RKO (cell line): ENCODE results near the gene PTK7.
"Not testable (repeated sequence)": the region's sequence is repeated elsewhere in the genome, so short reads cannot be mapped to it uniquely, and the experiment has no call there.

Experiments used
- DNase-seq: peaks from one replicate; pipeline ENCODE4 v3.0.0-alpha.2; 2016; ENCODE audit warnings: low spot score

Gene PTK7

GRCh38 chr6:43119482-43119881, 43.4 kb downstream of the PTK7 start:
- no peak for DNase-seq

DNA sequence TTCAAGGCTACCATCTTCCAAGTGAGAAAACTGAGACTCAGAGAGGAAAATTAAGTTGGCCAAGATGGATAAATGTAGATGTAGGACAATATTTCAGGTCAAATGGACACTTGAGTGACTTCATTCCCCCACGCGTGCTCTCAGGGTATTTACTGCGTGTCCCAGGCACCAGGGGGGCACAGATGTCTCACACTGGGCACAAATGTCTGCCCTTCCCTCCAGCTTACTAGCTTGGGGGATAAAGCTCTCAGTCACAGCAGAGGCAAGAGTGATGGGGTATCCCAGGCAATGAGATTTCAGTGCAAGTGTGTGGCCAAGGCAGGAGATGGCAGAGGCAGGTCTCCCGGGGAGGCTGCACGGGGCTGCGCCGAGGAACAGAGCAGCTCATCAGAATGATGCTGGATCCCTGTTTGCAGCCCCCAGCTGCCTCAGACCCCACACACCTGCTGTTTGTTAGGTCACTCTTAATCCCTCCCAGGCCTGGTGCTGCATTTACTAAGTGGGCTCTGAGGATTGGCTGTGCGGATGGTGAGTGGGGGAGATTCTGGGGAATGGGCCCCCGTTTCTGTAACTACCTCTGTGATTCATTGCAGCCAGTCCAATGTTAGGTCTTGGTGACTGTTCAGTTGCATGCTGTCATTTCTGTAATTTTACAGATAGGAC, 44.1 kb downstream of the PTK7 start:
- no peak for DNase-seq

GRCh38 chr6:43120944-43121913, 45.1 kb downstream of the PTK7 start:
- DNase-seq: peak; percentile 39

GRCh38 chr6:43122146-43122545, 46.0 kb downstream of the PTK7 start:
- DNase-seq: no peak

DNA sequence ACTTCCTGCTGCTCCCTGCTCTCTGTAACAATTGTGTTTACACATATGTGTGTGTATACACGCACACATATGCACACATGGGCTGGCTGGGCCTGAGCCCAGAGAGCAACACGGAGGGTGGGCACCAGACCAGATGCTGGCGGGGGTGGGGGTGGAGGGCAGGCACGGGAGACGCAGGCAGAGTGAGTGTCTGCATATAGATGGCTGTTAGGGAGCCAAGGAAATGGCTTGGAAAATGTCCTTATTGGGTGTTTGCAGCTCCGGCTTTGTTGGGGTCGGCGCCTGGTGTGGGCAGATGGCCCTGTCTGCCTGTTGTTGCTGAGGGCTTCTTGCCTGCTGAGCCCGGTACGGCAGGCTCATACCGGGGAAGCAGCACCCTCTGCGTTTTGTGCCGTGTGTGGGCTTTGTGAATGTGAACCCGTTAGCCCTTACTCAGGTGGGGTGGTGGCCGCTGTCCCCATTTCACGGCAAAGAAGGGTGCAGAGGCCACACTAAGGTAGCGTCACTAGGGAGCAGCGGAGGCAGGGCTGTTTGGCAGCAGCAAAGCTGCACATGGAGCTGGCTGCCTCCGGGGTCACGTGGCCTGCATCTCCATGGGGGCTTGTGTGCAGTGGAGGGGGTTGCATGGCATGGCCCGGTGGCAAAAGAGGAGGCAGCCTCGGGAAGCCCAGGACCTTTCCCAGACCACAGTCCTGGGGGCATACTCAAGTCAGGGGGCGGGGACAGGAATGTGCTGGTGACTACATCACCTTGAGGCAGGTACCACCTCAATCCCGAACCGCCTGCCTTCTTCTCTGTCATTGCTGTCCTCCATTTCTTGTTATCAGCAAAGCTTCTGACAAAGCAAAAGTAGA, 47.6 kb downstream of the PTK7 start:
- no peak for DNase-seq

GRCh38 chr6:43124481-43124880, 48.4 kb downstream of the PTK7 start:
- DNase-seq: no peak

GRCh38 chr6:43125119-43125518, 49.0 kb downstream of the PTK7 start:
- DNase-seq: no peak

GRCh38 chr6:43125555-43125954, 49.4 kb downstream of the PTK7 start:
- no peak for DNase-seq

GRCh38 chr6:43127180-43127579, 51.1 kb downstream of the PTK7 start:
- no peak for DNase-seq

GRCh38 chr6:43127877-43128276, 51.8 kb downstream of the PTK7 start:
- DNase-seq: no peak

DNA sequence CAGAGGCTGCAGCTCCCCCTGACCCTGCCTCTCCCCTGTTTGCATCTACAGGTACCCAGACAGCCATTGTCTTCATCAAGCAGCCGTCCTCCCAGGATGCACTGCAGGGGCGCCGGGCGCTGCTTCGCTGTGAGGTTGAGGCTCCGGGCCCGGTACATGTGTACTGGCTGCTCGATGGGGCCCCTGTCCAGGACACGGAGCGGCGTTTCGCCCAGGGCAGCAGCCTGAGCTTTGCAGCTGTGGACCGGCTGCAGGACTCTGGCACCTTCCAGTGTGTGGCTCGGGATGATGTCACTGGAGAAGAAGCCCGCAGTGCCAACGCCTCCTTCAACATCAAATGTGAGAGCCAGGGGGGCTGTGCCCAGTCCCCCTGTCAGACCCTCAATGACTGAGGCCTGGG, 52.8 kb downstream of the PTK7 start:
- no peak for DNase-seq

DNA sequence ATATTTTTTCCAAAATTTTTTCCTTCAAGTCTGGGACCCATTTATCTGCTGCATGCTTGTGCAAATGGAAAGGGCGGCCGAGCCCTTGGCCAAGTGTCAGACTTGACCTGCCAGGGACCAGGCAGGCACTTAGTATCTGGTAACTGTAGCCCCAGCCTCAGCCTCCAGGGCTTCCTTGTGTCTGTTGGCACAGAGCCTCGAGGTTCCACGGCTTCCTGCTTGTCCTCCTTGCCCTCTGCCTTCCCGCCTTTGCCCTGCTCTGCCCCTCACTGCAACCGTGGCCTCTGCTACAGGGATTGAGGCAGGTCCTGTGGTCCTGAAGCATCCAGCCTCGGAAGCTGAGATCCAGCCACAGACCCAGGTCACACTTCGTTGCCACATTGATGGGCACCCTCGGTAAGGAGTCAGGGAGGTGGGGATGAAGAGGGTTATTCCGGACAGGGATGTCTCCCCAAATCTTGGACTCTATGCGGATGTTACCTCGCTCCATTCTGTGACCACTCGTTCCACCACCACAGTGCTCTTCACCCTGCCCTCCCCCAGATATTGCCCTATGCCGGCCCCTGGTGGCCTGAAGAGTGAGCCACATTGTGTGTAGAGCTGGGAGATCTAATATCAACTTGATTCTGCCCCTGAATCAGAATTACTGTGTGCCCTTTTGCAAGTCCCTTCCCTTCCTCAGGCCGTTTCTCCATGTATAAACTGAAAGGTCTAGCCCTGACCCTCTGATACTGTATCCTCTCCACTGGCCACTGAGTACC, 53.5 kb downstream of the PTK7 start:
- DNase-seq: peak; percentile 19

GRCh38 chr6:43130429-43130828, 54.3 kb downstream of the PTK7 start:
- no peak for DNase-seq

DNA sequence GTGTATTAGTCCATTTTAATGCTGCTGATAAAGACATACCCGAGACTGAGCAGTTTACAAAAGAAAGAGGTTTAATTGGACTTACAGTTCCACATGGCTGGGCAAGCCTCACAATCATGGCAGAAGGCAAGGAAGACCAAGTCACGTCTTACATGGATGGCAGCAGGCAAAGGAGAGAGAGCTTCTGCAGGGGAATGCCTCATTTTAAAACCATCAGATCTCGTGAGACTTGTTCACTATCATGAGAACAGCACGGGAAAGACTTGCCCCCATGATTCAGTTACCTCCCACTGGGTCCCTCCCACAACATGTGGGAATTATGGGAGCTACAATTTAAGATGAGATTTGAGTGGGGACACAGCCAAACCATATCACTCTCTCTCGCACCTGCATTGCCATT, 55.3 kb downstream of the PTK7 start:
- not testable (repeated sequence) for DNase-seq

- no peak for DNase-seq
Measured at GRCh38 chr6:43138267-43138666, 62.2 kb downstream of the PTK7 start.

- not testable (repeated sequence) for DNase-seq
Measured at GRCh38 chr6:43139973-43140372, 63.9 kb downstream of the PTK7 start.

GRCh38 chr6:43141644-43142043, 65.5 kb downstream of the PTK7 start:
- DNase-seq: no peak

GRCh38 chr6:43142101-43142500, 66.0 kb downstream of the PTK7 start:
- DNase-seq: no peak

GRCh38 chr6:43143235-43144128, 67.4 kb downstream of the PTK7 start:
- DNase-seq: peak; percentile 57

GRCh38 chr6:43144879-43145278, 68.8 kb downstream of the PTK7 start:
- DNase-seq: no peak

DNA sequence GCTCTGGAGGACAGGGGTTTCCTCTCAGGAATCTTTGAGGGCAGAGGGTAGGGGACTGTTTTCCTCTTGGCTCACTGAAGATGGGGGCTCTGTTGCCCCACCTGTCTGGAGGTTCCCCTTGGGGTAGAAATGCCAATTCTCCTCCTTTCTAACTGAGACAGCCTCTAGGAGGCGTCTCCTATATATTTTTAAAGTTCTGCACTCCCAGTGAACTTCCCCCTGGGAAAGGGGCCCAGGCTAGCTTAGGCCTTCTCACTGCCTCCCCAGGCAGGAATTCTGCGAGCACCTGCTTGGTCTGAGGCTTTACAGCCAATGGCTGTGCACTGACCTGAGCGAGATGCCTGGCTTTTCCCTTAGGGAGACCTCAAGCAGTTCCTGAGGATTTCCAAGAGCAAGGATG, 70.1 kb downstream of the PTK7 start:
- no peak for DNase-seq
